ENCODE data around the gene VPREB3. TPM values are rescaled to one million over a fixed set of nuclear protein-coding genes. Genes with fewer than 3 reads are reported as not detected.
A peak's percentile ranks its signal among the peaks of the same experiment; 100 is the strongest.

The VPREB3 gene
- not detected in 2 replicates for total RNA-seq (2022)
- Bru-seq, nascent RNA = percentile 24 among the genes with signal in this experiment
- BruChase-seq, experiment 1, labeled RNA remaining after a 2-hour chase = not detected
- BruChase-seq, experiment 2, labeled RNA remaining after a 6-hour chase = percentile 19 among the genes with signal in this experiment
- long read RNA-seq = 0 reads

DNA sequence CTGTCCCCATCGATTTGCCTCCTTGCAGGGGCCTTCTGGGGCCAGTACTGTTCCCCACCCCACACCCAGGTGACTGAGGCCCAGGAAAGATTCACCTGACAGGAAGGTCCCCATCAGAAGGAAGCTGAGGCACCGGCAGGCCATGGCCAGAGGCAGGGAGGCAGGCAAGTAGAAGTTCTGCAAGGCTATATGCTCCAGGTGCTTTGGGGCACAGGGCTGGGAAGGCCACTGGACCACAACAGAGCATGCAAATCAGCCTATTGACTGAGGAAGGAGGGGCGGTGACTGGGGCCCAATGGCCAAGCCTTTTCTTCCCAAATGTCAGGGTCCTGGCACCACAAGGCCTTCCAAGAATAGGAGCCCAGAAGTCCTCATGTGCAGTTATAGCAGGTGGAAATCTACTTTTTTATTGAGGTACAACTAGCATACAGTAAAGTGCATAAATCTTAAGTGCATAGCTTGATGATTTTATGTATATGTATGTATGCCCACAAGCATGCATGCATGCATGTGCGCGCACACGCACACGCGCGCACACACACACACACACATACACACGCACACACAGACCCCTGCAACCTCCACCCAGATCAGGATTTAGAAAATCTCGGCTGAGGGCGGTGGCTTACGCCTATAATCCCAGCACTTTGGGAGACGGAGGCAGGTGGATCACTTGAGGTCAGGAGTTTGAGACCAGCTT, at the start of gene VPREB3:
Gene VPREB3 (minus strand): TSS at position 206 of the 700 bp plus-strand sequence. CDS start 62 bp downstream, at position 144.
- Mint-ChIP-seq H3K9me3 (ENCODE audit: unreplicated experiment) (no peaks in the 10 kb centered on the region), H3K4me3 (ENCODE audit: unreplicated experiment) (no peak within 1 kb of the TSS), H3K27me3 (ENCODE audit: insufficient read depth, unreplicated experiment) (no peaks in the 10 kb centered on the region), H3K4me1 (ENCODE audit: low read depth, unreplicated experiment) (peaks cover 10% of the 10 kb centered on the region), H3K36me3 (ENCODE audit: insufficient read depth, unreplicated experiment) (no peaks in the 10 kb centered on the region), H3K27ac (ENCODE audit: unreplicated experiment) (no peak within 1 kb of the TSS)
- Histone ChIP-seq H3K27me3 (replicated peaks; ENCODE audit: control insufficient read depth, insufficient read depth, low read length) (no peaks in the 10 kb centered on the region), H3K4me1 (0 out of 2 replicates have a peak, but pooled peaks cover 3% of the 10 kb centered on the region), H3K36me3 (ENCODE audit: control insufficient read depth, insufficient read depth, low read length) (no peaks in the 10 kb centered on the region), H3K9me3 (no peaks in the 10 kb centered on the region), H3K4me3 (ENCODE audit: low read depth, low read length) (no peak within 1 kb of the TSS)
- TF ChIP-seq, protein P1, sequence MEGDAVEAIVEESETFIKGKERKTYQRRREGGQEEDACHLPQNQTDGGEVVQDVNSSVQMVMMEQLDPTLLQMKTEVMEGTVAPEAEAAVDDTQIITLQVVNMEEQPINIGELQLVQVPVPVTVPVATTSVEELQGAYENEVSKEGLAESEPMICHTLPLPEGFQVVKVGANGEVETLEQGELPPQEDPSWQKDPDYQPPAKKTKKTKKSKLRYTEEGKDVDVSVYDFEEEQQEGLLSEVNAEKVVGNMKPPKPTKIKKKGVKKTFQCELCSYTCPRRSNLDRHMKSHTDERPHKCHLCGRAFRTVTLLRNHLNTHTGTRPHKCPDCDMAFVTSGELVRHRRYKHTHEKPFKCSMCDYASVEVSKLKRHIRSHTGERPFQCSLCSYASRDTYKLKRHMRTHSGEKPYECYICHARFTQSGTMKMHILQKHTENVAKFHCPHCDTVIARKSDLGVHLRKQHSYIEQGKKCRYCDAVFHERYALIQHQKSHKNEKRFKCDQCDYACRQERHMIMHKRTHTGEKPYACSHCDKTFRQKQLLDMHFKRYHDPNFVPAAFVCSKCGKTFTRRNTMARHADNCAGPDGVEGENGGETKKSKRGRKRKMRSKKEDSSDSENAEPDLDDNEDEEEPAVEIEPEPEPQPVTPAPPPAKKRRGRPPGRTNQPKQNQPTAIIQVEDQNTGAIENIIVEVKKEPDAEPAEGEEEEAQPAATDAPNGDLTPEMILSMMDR (IDR thresholded peaks at IDR 0.05; ENCODE audit: insufficient read depth in 1 of 2, low read depth in 1 of 2, low read length in 1 of 2, severe bottlenecking in 1 of 2, unreplicated experiment in 1 of 2) = no peak
- ChIA-PET CTCF (no interaction called here), POLR2A (interaction anchor here (0.5 to 0.6 kb wide), 2 partner anchors 50 to 103 kb away, joined by 3 to 5 read pairs; partner anchors contain the start of gene SLC2A11)
- intact Hi-C loops (cut with micrococcal nuclease; ENCODE audit: unreplicated experiment) = no loop called here
- no peak for DNase-seq
- no TSS peak for BruUV-seq (replicated peaks)

- H3K9me3 Mint-ChIP-seq (ENCODE audit: unreplicated experiment) = no peaks in the 10 kb centered on the region
- no peaks in the 10 kb centered on the region for H3K4me1 Mint-ChIP-seq (ENCODE audit: low read depth, unreplicated experiment)
- no peak overlapping the region for H3K27ac Mint-ChIP-seq (ENCODE audit: unreplicated experiment)
- Histone ChIP-seq H3K36me3 (ENCODE audit: control insufficient read depth, insufficient read depth, low read length) (peaks cover 5% of the 10 kb centered on the region), H3K4me1 (no peaks in the 10 kb centered on the region), H3K4me3 (ENCODE audit: low read depth, low read length) (no peak overlapping the region), H3K9me3 (no peaks in the 10 kb centered on the region), H3K27me3 (replicated peaks; ENCODE audit: control insufficient read depth, insufficient read depth, low read length) (no peaks in the 10 kb centered on the region)
- POLR2A ChIA-PET = no interaction called here
- intact Hi-C loops (cut with micrococcal nuclease; ENCODE audit: unreplicated experiment) = no loop called here
- H3K36me3 Mint-ChIP-seq (ENCODE audit: insufficient read depth, unreplicated experiment) = peaks cover 91% of the 10 kb centered on the region
- TF ChIP-seq, protein P1 (IDR thresholded peaks at IDR 0.05; ENCODE audit: insufficient read depth in 1 of 2, low read depth in 1 of 2, low read length in 1 of 2, severe bottlenecking in 1 of 2, unreplicated experiment in 1 of 2) = no peak
- BruUV-seq (replicated peaks) = no TSS peak
- no peak overlapping the region for H3K4me3 Mint-ChIP-seq (ENCODE audit: unreplicated experiment)
- no peaks in the 10 kb centered on the region for H3K27me3 Mint-ChIP-seq (ENCODE audit: insufficient read depth, unreplicated experiment)
- no peak for DNase-seq
- CTCF ChIA-PET = no interaction called here
Measured at GRCh38 chr22:23803001-23803819, 49.0 kb upstream of the VPREB3 start.

- POLR2A ChIA-PET = no interaction called here
- no peak overlapping the region for H3K4me3 Mint-ChIP-seq (ENCODE audit: unreplicated experiment)
- CTCF ChIA-PET = no interaction called here
Measured at GRCh38 chr22:23801886-23802377, 47.7 kb upstream of the VPREB3 start.

More at GRCh38 chr22:23801886-23802377, 47.7 kb upstream of the VPREB3 start:
- peaks cover 4% of the 10 kb centered on the region for H3K36me3 ChIP-seq (ENCODE audit: control insufficient read depth, insufficient read depth, low read length)
- H3K4me3 ChIP-seq (ENCODE audit: low read depth, low read length) = no peak overlapping the region
- H3K4me1 Mint-ChIP-seq (ENCODE audit: low read depth, unreplicated experiment) = no peaks in the 10 kb centered on the region
- no peaks in the 10 kb centered on the region for H3K27me3 Mint-ChIP-seq (ENCODE audit: insufficient read depth, unreplicated experiment)
- H3K27me3 ChIP-seq (replicated peaks; ENCODE audit: control insufficient read depth, insufficient read depth, low read length) = no peaks in the 10 kb centered on the region
- DNase-seq = no peak
- H3K27ac Mint-ChIP-seq (ENCODE audit: unreplicated experiment) = peak overlapping the region; percentile 16
- no peaks in the 10 kb centered on the region for H3K4me1 ChIP-seq
- no peaks in the 10 kb centered on the region for H3K9me3 Mint-ChIP-seq (ENCODE audit: unreplicated experiment)
- H3K9me3 ChIP-seq = no peaks in the 10 kb centered on the region
- no TSS peak for BruUV-seq (replicated peaks)
- TF ChIP-seq, protein P1 (IDR thresholded peaks at IDR 0.05; ENCODE audit: insufficient read depth in 1 of 2, low read depth in 1 of 2, low read length in 1 of 2, severe bottlenecking in 1 of 2, unreplicated experiment in 1 of 2) = no peak
- intact Hi-C loops (cut with micrococcal nuclease; ENCODE audit: unreplicated experiment) = no loop called here
- peaks cover 91% of the 10 kb centered on the region for H3K36me3 Mint-ChIP-seq (ENCODE audit: insufficient read depth, unreplicated experiment)
